Neural progenitor cell (in vitro differentiated cells): ENCODE results near the gene FRMPD4. TPM values are rescaled to one million over a fixed set of nuclear protein-coding genes. Genes with fewer than 3 reads are reported as not detected.
"Not testable (repeated sequence)": the region's sequence is repeated elsewhere in the genome, so short reads cannot be mapped to it uniquely, and the experiment has no call there.

Source experiments
- DNase-seq: peaks from one replicate; pipeline ENCODE4 v3.0.0-alpha.2; 2016; ENCODE audit warnings: low spot score
- H2AFZ ChIP-seq: fragments of 200-600 bp; sonication (generic); replicated peaks from 2 replicates; pipeline ENCODE4 v1.6.1; 2016; ENCODE audit warnings: antibody characterized with exemption
- H3F3A ChIP-seq: fragments of 200-600 bp; sonication (generic); 2 replicates; pipeline ENCODE4 v1.6.1; 2016; ENCODE audit warnings: antibody characterized with exemption, low read depth
- H3K27ac ChIP-seq: fragments of 200-600 bp; sonication (generic); 2 replicates; pipeline ENCODE4 v1.5.1; 2016; ENCODE audit warnings: mild to moderate bottlenecking
- H3K27me3 ChIP-seq: fragments of 200-600 bp; sonication (generic); 2 replicates; pipeline ENCODE4 v1.6.1; 2016; ENCODE audit warnings: mild to moderate bottlenecking, moderate library complexity
- H3K36me3 ChIP-seq: fragments of 200-600 bp; sonication (generic); 2 replicates; pipeline ENCODE4 v1.5.1; 2016
- H3K4me1 ChIP-seq: fragments of 200-600 bp; sonication (generic); 2 replicates; pipeline ENCODE4 v1.6.1; 2016; ENCODE audit warnings: mixed run types
- H3K4me2 ChIP-seq: fragments of 200-600 bp; sonication (generic); 2 replicates; pipeline ENCODE4 v1.6.1; 2016
- H3K4me3 ChIP-seq: fragments of 200-600 bp; sonication (generic); 2 replicates; pipeline ENCODE4 v1.5.1; 2016
- H3K79me2 ChIP-seq: fragments of 200-600 bp; sonication (generic); 2 replicates; pipeline ENCODE4 v1.6.1; 2016; ENCODE audit warnings: low read depth
- H3K9ac ChIP-seq: fragments of 200-600 bp; sonication (generic); 2 replicates; pipeline ENCODE4 v1.6.1; 2016
- H3K9me3 ChIP-seq: fragments of 200-600 bp; sonication (generic); 2 replicates; pipeline ENCODE4 v1.5.1; 2016; ENCODE audit warnings: low read depth
- H4K20me1 ChIP-seq: fragments of 200-600 bp; sonication (generic); 2 replicates; pipeline ENCODE4 v1.6.1; 2016; ENCODE audit warnings: low read depth
- H3K27ac Mint-ChIP-seq: 3 replicates; pipeline ENCODE4 v1.8.0; 2021; ENCODE audit warnings: mixed read lengths
- H3K27me3 Mint-ChIP-seq: 2 replicates; pipeline ENCODE4 v1.8.0; 2022; ENCODE audit warnings: low read depth, mild to moderate bottlenecking, inconsistent platforms, moderate library complexity, mixed read lengths; ENCODE audit not compliant: insufficient read depth
- H3K36me3 Mint-ChIP-seq: 3 replicates; pipeline ENCODE4 v1.8.0; 2021; ENCODE audit warnings: mixed read lengths
- H3K4me1 Mint-ChIP-seq: 3 replicates; pipeline ENCODE4 v1.8.0; 2021; ENCODE audit warnings: mixed read lengths
- H3K4me3 Mint-ChIP-seq: 3 replicates; pipeline ENCODE4 v1.8.0; 2021; ENCODE audit warnings: mild to moderate bottlenecking, moderate library complexity, mixed read lengths
- H3K9me3 Mint-ChIP-seq: 3 replicates; pipeline ENCODE4 v1.8.0; 2020; ENCODE audit warnings: mixed read lengths
- EZH2 ChIP-seq: fragments of 200-600 bp; sonication (generic); IDR thresholded peaks from 2 replicates; pipeline ENCODE4 v1.6.1; 2017; ENCODE audit warnings: antibody characterized with exemption, mild to moderate bottlenecking, moderate library complexity
- EZH2phosphoT487 ChIP-seq: fragments of 200-600 bp; sonication (generic); IDR thresholded peaks from 2 replicates; pipeline ENCODE4 v1.6.1; 2017; ENCODE audit warnings: antibody characterized with exemption
- total RNA-seq: library from RNA; depleted of rRNA; stranded (reverse); fragments of >200 nt; gene quantifications from 2 replicates; pipeline ENCODE4 v1.2.3, GENCODE V29; 2015; ENCODE audit warnings: low replicate concordance
- TF ChIP-seq, protein P1 (sequence below): fragments of 200-600 bp; sonication (generic); IDR thresholded peaks from 2 replicates; pipeline ENCODE4 v1.5.1; 2017; ENCODE audit warnings: antibody characterized with exemption, mild to moderate bottlenecking

FRMPD4 gene
- total RNA-seq, 1 donor from 2014 or later, result not detected

DNA sequence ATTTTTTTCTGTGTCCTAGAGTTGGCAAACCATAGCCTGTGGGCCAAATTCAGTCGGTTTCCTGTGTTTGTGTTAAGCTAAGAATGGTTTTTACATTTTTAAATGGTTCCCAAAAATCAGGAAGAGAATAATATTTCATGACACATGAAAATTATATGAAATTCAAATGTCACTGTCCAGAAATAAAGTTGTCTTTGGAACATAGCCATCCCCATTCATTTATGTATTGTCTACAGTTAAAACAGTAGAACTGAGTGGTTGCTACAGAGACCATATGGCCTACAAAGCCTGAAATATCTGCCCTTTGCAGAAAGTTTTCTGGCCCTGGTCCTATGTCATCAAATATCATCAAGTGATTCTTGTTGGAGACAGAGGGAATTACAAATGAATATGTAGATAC lies 15.5 kb downstream of the FRMPD4 start:
- Histone ChIP-seq H3F3A (no peaks in the 10 kb centered on the region), H3K27ac (no peak overlapping the region), H3K4me1 (no peaks in the 10 kb centered on the region), H3K27me3 (no peaks in the 10 kb centered on the region), H3K9ac (no peak overlapping the region), H3K9me3 (peaks cover 7% of the 10 kb centered on the region), H3K4me3 (no peak overlapping the region), H3K4me2 (no peak overlapping the region), H4K20me1 (no peaks in the 10 kb centered on the region), H3K36me3 (no peaks in the 10 kb centered on the region), H3K79me2 (no peaks in the 10 kb centered on the region), H2AFZ (no peak overlapping the region)
- no peak for DNase-seq
- TF ChIP-seq, protein P1, sequence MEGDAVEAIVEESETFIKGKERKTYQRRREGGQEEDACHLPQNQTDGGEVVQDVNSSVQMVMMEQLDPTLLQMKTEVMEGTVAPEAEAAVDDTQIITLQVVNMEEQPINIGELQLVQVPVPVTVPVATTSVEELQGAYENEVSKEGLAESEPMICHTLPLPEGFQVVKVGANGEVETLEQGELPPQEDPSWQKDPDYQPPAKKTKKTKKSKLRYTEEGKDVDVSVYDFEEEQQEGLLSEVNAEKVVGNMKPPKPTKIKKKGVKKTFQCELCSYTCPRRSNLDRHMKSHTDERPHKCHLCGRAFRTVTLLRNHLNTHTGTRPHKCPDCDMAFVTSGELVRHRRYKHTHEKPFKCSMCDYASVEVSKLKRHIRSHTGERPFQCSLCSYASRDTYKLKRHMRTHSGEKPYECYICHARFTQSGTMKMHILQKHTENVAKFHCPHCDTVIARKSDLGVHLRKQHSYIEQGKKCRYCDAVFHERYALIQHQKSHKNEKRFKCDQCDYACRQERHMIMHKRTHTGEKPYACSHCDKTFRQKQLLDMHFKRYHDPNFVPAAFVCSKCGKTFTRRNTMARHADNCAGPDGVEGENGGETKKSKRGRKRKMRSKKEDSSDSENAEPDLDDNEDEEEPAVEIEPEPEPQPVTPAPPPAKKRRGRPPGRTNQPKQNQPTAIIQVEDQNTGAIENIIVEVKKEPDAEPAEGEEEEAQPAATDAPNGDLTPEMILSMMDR, result no peak
- TF ChIP-seq EZH2phosphoT487 (no peak), EZH2 (no peak)
- Mint-ChIP-seq H3K4me3 (no peak overlapping the region), H3K9me3 (no peaks in the 10 kb centered on the region), H3K4me1 (no peaks in the 10 kb centered on the region), H3K36me3 (no peaks in the 10 kb centered on the region), H3K27ac (no peak overlapping the region), H3K27me3 (no peaks in the 10 kb centered on the region)

DNA sequence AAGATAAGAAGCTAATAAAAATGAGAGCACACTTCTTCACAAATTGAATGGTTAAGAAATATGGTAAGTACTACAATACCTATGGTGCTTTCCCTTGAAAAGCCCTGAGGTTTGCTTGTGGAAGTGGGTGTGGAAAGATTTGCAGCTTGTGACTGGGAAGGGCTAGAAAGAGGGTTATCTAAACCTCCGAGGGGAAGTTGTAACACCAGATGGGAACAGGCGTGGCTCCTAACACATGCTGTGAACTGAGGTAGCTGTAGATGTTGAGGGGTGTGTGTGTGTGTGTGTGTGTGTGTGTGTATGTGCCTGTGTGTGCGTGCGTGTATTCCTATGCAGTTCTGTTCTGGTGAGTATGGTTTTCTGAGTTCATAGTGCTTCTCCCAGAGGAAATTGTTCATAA lies 21.5 kb downstream of the FRMPD4 start:
- Histone ChIP-seq H3K27me3 (no peaks in the 10 kb centered on the region), H3K27ac (no peak overlapping the region), H3K36me3 (no peaks in the 10 kb centered on the region), H3K9me3 (no peaks in the 10 kb centered on the region), H3K79me2 (no peaks in the 10 kb centered on the region), H3K4me3 (no peak overlapping the region), H3K4me1 (no peaks in the 10 kb centered on the region), H3F3A (no peaks in the 10 kb centered on the region), H3K4me2 (no peak overlapping the region), H3K9ac (no peak overlapping the region), H4K20me1 (no peaks in the 10 kb centered on the region), H2AFZ (no peak overlapping the region)
- TF ChIP-seq, protein P1, result no peak
- TF ChIP-seq EZH2phosphoT487, result no peak
- no peak for TF ChIP-seq EZH2
- DNase-seq, result no peak
- H3K4me3 Mint-ChIP-seq, result no peak overlapping the region
- H3K27me3 Mint-ChIP-seq, result peaks cover 2% of the 10 kb centered on the region
- H3K4me1 Mint-ChIP-seq, result no peaks in the 10 kb centered on the region
- no peaks in the 10 kb centered on the region for H3K9me3 Mint-ChIP-seq
- no peaks in the 10 kb centered on the region for H3K36me3 Mint-ChIP-seq
- H3K27ac Mint-ChIP-seq, result no peak overlapping the region

DNA sequence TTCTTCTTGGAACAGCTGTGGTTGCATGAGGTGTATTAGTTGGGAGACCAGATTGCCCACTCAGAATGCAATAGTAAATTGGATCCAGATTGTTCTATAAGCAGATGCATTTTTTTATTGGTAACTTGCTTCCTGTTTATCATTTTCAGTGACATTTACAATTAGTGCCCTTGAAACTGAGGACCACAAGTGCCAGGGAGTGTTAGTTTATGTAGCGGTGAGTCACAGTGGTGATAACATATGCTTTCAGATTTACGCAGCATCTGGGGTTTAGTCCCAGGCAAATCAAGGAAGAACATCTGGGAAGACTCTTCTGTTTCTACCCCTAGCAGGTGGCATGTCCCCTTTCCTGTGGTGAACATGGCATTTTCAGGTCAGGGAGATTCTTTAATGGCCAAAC lies 24.1 kb downstream of the FRMPD4 start:
- no peak overlapping the region for H2AFZ ChIP-seq
- H3K79me2 ChIP-seq, result no peaks in the 10 kb centered on the region
- Mint-ChIP-seq H3K36me3 (no peaks in the 10 kb centered on the region), H3K4me3 (no peak overlapping the region), H3K27ac (no peak overlapping the region), H3K27me3 (peaks cover 2% of the 10 kb centered on the region), H3K9me3 (no peaks in the 10 kb centered on the region), H3K4me1 (no peaks in the 10 kb centered on the region)
- H3K4me3 ChIP-seq, result no peak overlapping the region
- H3K36me3 ChIP-seq, result no peaks in the 10 kb centered on the region
- H3K27me3 ChIP-seq, result no peaks in the 10 kb centered on the region
- no peak for DNase-seq
- TF ChIP-seq EZH2phosphoT487 (no peak), EZH2 (no peak)
- TF ChIP-seq, protein P1, result no peak
- H3K4me2 ChIP-seq, result no peak overlapping the region
- no peak overlapping the region for H3K27ac ChIP-seq
- H4K20me1 ChIP-seq, result no peaks in the 10 kb centered on the region
- H3K9me3 ChIP-seq, result no peaks in the 10 kb centered on the region
- H3K4me1 ChIP-seq, result no peaks in the 10 kb centered on the region
- H3K9ac ChIP-seq, result no peak overlapping the region
- H3F3A ChIP-seq, result no peaks in the 10 kb centered on the region

DNA sequence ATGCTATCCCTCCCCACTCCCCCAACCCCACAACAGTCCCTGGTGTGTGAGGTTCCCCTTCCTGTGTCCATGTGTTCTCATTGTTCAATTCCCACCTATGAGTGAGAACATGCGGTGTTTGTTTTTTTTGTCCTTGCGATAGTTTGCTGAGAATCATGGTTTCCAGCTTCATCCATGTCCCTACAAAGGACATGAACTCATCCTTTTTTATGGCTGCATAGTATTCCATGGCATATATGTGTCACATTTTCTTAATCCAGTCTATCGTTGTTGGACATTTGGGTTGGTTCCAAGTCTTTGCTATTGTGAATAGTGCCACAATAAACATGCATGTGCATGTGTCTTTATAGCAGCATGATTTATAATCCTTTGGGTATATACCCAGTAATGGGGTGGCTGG lies 25.9 kb downstream of the FRMPD4 start:
- H4K20me1 ChIP-seq, H3K4me2 ChIP-seq, H3K9me3 ChIP-seq, H3K27me3 Mint-ChIP-seq, H3K27ac Mint-ChIP-seq, H2AFZ ChIP-seq, H3K79me2 ChIP-seq, H3K27ac ChIP-seq, H3K36me3 Mint-ChIP-seq, H3K9ac ChIP-seq, H3K4me1 ChIP-seq, H3K4me1 Mint-ChIP-seq, H3K4me3 ChIP-seq, H3K4me3 Mint-ChIP-seq, H3K9me3 Mint-ChIP-seq, H3F3A ChIP-seq, H3K36me3 ChIP-seq, H3K27me3 ChIP-seq, DNase-seq: not testable (repeated sequence)
